GM12873 (cell line): ENCODE data around the gene A4GALT.

Source experiments
- TF ChIP-seq, protein P1 (sequence below): IDR thresholded peaks from 2 replicates; pipeline ENCODE4 v1.5.1; 2012; ENCODE audit warnings: low read depth, mild to moderate bottlenecking, moderate library complexity, low read length, control low read depth; ENCODE audit not compliant: insufficient read depth; ENCODE audit errors: missing control alignments

A4GALT gene

DNA sequence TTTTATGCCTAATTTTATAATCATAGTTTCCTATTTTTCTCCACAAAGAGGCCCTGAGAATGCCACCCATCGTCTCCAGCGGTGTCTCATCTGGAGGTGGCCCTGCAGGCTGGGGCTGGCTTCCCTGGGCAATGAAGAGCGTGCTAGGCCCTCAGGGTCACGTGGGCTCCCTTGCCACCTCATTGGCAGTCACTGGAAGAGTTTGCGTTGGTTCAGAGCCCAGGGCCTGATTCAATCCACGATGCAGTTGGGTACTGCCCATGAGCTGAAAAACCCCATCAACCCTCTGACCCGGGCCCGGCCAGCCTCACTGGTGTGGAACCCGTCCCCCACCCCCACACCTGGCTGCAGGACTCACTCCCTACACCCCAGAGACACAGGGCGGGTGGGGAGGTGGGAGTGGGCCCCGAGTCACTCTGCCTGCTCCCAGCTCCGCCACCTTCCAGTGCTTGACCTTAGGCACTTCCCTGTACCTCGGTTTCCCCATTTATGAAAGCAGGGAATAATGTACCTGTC is 43.4 kb upstream of the A4GALT start:
- TF ChIP-seq, protein P1, sequence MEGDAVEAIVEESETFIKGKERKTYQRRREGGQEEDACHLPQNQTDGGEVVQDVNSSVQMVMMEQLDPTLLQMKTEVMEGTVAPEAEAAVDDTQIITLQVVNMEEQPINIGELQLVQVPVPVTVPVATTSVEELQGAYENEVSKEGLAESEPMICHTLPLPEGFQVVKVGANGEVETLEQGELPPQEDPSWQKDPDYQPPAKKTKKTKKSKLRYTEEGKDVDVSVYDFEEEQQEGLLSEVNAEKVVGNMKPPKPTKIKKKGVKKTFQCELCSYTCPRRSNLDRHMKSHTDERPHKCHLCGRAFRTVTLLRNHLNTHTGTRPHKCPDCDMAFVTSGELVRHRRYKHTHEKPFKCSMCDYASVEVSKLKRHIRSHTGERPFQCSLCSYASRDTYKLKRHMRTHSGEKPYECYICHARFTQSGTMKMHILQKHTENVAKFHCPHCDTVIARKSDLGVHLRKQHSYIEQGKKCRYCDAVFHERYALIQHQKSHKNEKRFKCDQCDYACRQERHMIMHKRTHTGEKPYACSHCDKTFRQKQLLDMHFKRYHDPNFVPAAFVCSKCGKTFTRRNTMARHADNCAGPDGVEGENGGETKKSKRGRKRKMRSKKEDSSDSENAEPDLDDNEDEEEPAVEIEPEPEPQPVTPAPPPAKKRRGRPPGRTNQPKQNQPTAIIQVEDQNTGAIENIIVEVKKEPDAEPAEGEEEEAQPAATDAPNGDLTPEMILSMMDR = no peak

DNA sequence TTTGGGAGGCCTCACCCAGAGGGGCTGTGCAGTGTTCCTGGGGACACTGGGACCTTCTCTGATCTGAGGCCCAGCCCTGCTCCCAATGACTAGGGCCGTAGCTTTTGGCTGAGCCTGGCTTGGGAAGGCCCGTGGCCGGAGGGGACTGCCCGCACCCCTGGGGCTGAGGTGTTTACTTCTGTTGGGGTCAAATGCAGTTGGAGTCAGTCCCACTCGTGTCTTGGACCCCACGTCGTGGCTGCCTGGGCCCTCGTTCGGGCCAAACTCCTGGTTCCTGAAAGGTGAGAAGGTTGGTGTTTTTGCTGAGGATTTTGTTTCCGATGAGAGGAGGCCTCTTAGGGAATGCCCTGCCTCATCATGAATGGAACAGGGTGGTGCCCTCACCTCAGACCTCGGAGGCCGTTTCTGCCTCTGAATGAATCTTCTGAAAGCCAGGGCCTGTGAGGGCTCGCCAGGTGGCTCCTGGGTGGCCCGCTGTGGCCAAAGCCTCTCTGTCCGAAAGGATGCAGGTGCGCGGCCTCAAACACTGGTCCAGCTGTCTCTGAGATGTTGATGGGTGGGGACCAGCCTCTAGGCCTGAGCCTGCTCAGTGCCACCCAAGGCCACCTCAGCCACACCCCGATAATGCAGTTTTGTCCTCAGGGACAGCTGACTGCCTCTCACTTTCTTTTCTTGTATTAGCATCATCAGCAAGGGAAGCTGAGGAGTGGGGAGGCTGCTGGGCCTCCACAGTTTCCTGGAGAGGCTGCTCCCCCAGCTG is 40.3 kb upstream of the A4GALT start:
- TF ChIP-seq, protein P1 = no peak

DNA sequence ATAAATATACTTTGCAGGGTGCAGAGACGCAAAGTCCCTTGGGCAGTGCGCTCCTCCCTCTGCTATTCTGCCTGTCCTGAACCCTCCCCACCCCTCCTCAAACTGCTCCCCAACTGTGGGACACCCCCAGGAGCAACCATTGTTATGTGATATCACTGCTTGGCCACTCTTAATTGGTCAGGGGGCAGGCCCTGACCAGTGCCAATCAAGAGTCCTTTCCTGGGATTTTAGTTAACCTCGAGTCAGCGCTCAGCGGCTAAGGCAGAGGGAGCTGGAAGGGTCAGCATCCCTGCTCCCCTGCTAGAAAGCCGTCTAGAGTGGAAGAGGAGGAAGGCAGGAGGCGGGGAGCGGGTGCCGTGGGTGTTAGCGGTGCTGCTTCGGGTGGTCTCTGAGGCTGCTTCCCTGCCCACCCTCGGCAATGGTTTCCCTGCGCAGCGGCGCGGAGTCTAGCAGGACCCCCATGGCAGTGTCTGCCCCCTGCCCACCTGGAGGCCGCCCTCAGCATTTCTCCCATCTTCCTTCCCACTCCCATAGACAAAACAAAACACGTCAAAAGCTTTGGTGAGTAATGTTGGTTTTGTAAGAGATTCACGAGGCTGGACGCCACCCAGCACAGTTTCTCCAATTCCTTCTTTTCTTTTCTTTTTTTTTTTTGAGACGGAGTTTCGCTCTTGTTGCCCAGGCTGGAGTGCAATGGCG is 38.4 kb upstream of the A4GALT start:
- TF ChIP-seq, protein P1 = no peak

DNA sequence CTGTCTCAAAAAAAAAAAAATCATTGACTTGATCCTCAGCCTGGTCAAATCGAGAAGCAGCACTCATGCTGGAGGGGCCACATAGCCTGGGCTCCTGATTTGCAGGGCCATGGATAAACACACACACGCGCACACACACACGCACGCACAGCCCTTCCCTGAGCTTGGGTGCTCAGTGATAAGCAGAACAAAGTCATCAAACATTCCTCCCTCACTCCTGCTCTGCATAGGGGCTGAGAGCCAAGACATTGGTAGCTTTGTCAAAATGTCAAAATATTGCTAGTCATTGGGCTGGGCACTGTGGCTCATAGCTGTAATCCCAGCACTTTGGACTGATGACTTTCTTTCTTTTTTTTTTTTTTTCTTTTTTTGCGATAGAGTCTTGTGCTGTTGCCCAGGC is 34.0 kb upstream of the A4GALT start:
- TF ChIP-seq, protein P1 = no peak

DNA sequence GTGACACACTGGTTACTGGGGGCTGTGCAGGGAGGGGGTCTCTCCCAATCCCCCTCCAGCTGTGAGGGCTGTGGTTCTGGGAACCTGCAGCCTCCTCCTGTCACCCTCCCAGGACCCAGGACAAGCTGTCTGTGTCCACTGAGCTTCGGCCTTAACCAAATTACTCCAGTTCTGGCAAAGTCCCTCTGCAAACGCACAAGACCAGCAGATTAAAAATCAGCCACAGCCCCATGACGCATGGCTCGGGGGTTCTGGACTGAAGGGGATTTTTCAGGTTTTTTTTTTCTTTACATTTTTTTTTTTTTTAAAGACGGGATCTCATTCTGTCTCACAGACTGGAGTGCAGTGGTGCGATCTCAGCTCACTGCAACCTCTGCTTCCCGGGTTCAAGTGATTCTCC is 32.2 kb upstream of the A4GALT start:
- TF ChIP-seq, protein P1 = no peak

DNA sequence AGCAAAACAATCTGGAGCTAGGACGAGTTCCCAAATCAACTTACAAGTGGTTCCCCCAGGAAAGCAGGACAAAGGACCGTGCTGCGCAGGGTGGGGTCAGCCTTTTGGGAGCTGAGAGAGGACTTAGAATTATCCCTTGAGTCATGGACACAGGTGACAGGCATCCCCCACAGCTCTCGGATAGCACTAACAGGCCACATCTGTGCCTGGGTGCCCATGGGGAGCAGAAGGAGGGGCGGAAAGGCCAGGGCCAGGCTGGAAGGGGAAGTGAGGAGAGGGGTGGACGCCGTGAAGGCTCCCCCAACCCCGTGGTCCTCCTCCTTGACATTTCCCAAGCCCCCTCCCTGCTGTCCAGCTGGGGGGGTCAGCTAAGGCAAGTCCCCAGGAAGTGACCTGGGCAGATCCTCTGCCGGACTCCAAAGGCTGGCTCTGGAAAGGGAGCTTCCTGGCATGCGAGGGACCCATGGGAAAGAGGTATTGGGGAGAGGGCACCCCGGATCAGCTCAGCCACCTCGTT is 31.6 kb upstream of the A4GALT start:
- TF ChIP-seq, protein P1 = no peak
